ENCODE results near the gene MYO15B. TPM values are rescaled to one million over a fixed set of nuclear protein-coding genes. Genes with fewer than 3 reads are reported as not detected.

MYO15B gene
- total RNA-seq, 4 donors from 2014 or later, result 119 to 610 (median 170) TPM

- Histone ChIP-seq H3K4me1 (peaks cover 0 to 7% of the 10 kb centered on the region in 2 donors), H3K27me3 (no peaks in the 10 kb centered on the region), H3K36me3 (no peaks in the 10 kb centered on the region), H3K4me3 (no peak overlapping the region), H3K27ac (no peak overlapping the region), H3K9me3 (no peaks in the 10 kb centered on the region)
- no peak for TF ChIP-seq CTCF (IDR thresholded peaks at IDR 0.05)
- no peak for TF ChIP-seq POLR2A (IDR thresholded peaks at IDR 0.05)
- DNase-seq, result no peak
- intact Hi-C loops (cut with DNase I; ENCODE audit: low total_unique reads), result no loop called here
Measured at GRCh38 chr17:75662511-75662910, 74.9 kb downstream of the MYO15B start.

DNA sequence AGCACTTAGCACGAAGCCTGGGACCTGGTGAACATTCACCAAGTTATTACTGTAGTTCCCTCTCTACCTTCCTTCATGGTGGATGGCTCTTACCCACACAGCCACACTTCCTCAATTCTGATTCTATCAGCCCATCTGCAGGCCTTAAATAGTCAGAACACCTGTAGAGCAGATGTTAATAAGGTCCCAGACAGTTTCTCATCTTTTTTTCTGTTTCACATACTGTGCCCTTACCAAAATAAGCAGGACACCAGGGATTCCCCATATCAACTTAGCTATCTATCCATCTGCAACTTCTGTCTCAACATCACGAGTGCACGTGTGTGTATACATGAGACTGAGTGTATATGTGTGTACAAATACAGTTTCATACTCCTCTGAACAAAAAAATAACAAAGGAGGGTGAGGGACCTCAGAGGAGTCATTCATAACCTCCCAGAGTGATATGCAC, 76.5 kb downstream of the MYO15B start:
- Histone ChIP-seq H3K4me1 (peaks cover 5 to 11% of the 10 kb centered on the region in 2 donors), H3K27me3 (no peaks in the 10 kb centered on the region), H3K9me3 (no peaks in the 10 kb centered on the region), H3K27ac (no peak overlapping the region), H3K36me3 (no peaks in the 10 kb centered on the region), H3K4me3 (no peak overlapping the region)
- intact Hi-C loops (cut with DNase I; ENCODE audit: low total_unique reads), result no loop called here
- TF ChIP-seq CTCF (IDR thresholded peaks at IDR 0.05) (no peak), POLR2A (IDR thresholded peaks at IDR 0.05) (no peak)
- DNase-seq, result no peak

GRCh38 chr17:75665981-75666380, 78.4 kb downstream of the MYO15B start:
- Histone ChIP-seq H3K27ac (no peak overlapping the region), H3K4me3 (peak overlapping the region in 1 of 2 donors; percentile 77), H3K27me3 (no peaks in the 10 kb centered on the region), H3K4me1 (peaks cover 5 to 11% of the 10 kb centered on the region in 2 donors), H3K9me3 (no peaks in the 10 kb centered on the region), H3K36me3 (no peaks in the 10 kb centered on the region)
- TF ChIP-seq POLR2A (IDR thresholded peaks at IDR 0.05), result no peak
- no peak for TF ChIP-seq CTCF (IDR thresholded peaks at IDR 0.05)
- intact Hi-C loops (cut with DNase I; ENCODE audit: low total_unique reads), result no loop called here
- no peak for DNase-seq

GRCh38 chr17:75666959-75667790, 79.6 kb downstream of the MYO15B start, which contains the start of the genes RECQL5 and SAP30BP:
Gene RECQL5 (minus strand): TSS chr17:75667154. CDS start chr17:75666557, 597 bp downstream.
Gene SAP30BP (plus strand): TSS chr17:75667338. CDS start chr17:75667373, 35 bp downstream.
- intact Hi-C loops (cut with DNase I; ENCODE audit: low total_unique reads), result no loop called here

More at GRCh38 chr17:75666959-75667790, 79.6 kb downstream of the MYO15B start, which contains the start of the genes RECQL5 and SAP30BP:
- Histone ChIP-seq H3K36me3 (no peaks in the 10 kb centered on the region), H3K9me3 (no peaks in the 10 kb centered on the region), H3K4me1 (peaks cover 5 to 11% of the 10 kb centered on the region in 2 donors), H3K27ac (peak within 1 kb of the TSS; percentile 86 to 87), H3K4me3 (peak within 1 kb of the TSS; percentile 77 to 93), H3K27me3 (no peaks in the 10 kb centered on the region)
- peak; percentile 98 for DNase-seq
- TF ChIP-seq CTCF (IDR thresholded peaks at IDR 0.05) (peak in 1 of 4 experiments; percentile 28), POLR2A (IDR thresholded peaks at IDR 0.05) (peak; percentile 43 to 73)

Measured in uterus (tissue), 4 donors.